ENCODE measurements around the gene HDHD2.

GRCh38 chr18:47108373-47108772, 41.9 kb downstream of the HDHD2 start:
- TF ChIP-seq, protein P1, sequence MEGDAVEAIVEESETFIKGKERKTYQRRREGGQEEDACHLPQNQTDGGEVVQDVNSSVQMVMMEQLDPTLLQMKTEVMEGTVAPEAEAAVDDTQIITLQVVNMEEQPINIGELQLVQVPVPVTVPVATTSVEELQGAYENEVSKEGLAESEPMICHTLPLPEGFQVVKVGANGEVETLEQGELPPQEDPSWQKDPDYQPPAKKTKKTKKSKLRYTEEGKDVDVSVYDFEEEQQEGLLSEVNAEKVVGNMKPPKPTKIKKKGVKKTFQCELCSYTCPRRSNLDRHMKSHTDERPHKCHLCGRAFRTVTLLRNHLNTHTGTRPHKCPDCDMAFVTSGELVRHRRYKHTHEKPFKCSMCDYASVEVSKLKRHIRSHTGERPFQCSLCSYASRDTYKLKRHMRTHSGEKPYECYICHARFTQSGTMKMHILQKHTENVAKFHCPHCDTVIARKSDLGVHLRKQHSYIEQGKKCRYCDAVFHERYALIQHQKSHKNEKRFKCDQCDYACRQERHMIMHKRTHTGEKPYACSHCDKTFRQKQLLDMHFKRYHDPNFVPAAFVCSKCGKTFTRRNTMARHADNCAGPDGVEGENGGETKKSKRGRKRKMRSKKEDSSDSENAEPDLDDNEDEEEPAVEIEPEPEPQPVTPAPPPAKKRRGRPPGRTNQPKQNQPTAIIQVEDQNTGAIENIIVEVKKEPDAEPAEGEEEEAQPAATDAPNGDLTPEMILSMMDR (CRISPR knock-in tag; IDR thresholded peaks at IDR 0.05) = no peak
- TF ChIP-seq, protein P2, sequence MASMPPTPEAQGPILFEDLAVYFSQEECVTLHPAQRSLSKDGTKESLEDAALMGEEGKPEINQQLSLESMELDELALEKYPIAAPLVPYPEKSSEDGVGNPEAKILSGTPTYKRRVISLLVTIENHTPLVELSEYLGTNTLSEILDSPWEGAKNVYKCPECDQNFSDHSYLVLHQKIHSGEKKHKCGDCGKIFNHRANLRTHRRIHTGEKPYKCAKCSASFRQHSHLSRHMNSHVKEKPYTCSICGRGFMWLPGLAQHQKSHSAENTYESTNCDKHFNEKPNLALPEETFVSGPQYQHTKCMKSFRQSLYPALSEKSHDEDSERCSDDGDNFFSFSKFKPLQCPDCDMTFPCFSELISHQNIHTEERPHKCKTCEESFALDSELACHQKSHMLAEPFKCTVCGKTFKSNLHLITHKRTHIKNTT (CRISPR knock-in tag; IDR thresholded peaks at IDR 0.05) = no peak
- no peak for TF ChIP-seq FOXM1 (CRISPR knock-in tag; IDR thresholded peaks at IDR 0.05)
- no peak for TF ChIP-seq FOXC1 (CRISPR knock-in tag; IDR thresholded peaks at IDR 0.05; ENCODE audit: borderline replicate concordance)
- TF ChIP-seq, protein P3, sequence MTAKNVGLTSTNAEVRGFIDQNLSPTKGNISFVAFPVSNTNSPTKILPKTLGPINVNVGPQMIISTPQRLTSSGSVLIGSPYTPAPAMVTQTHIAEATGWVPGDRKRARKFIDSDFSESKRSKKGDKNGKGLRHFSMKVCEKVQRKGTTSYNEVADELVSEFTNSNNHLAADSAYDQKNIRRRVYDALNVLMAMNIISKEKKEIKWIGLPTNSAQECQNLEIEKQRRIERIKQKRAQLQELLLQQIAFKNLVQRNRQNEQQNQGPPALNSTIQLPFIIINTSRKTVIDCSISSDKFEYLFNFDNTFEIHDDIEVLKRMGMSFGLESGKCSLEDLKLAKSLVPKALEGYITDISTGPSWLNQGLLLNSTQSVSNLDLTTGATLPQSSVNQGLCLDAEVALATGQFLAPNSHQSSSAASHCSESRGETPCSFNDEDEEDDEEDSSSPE (CRISPR knock-in tag; IDR thresholded peaks at IDR 0.05) = no peak
- no peak for TF ChIP-seq ZNF841 (CRISPR knock-in tag; IDR thresholded peaks at IDR 0.05; ENCODE audit: borderline replicate concordance)
- no peak for TF ChIP-seq ZNF18 (CRISPR knock-in tag; IDR thresholded peaks at IDR 0.05; ENCODE audit: insufficient replicate concordance)
- TF ChIP-seq ELF1 (CRISPR knock-in tag; IDR thresholded peaks at IDR 0.05) = no peak
- TF ChIP-seq YY1 (IDR thresholded peaks at IDR 0.05; ENCODE audit: insufficient read depth, insufficient replicate concordance, low read depth, low read length) = no peak
